GM12878 (cell line): ENCODE data around the gene WASHC2A. TPM values are rescaled to one million over a fixed set of nuclear protein-coding genes. Genes with fewer than 3 reads are reported as not detected.
"Not testable (repeated sequence)": the region's sequence is repeated elsewhere in the genome, so short reads cannot be mapped to it uniquely, and the experiment has no call there.

Source experiments
- ATAC-seq: fragments of 200-7000 bp; cut with Tn5 transposase; 3 replicates; pipeline ENCODE4 v1.9.1; 2020; ENCODE audit warnings: mild to moderate bottlenecking, moderate library complexity
- BruUV-seq: library from RNA; stranded (reverse); fragments of 400-500 nt; replicated peaks from 2 replicates; lab custom pipeline; 2021; lab: Mats Ljungman, UMichigan
- CTCF ChIA-PET: fragments of 300-600 bp; sonication (Branson Sonifier 250); formaldehyde crosslinking; extraction: SDS; loops from one replicate; lab custom pipeline; 2021; ENCODE audit warnings: inconsistent platforms; lab: Yijun Ruan, JAX
- POLR2A ChIA-PET: fragments of 350-600 bp; formaldehyde crosslinking; extraction: SDS; loops from one replicate; lab custom pipeline; 2021; ENCODE audit warnings: inconsistent platforms; lab: Charles Lee
- RAD21 ChIA-PET: fragments of 300-600 bp; sonication (Branson Sonifier 250); formaldehyde crosslinking; loops from one replicate; lab custom pipeline; 2023; ENCODE audit warnings: antibody characterized with exemption; ENCODE audit not compliant: unreplicated experiment; lab: Charles Lee
- SMC1A ChIA-PET: fragments of 300-600 bp; sonication (Branson Sonifier 250); formaldehyde crosslinking; loops from one replicate; lab custom pipeline; 2023; ENCODE audit not compliant: unreplicated experiment, uncharacterized antibody; lab: Charles Lee
- DNase-seq: peaks from one replicate; pipeline ENCODE4 v3.0.0-alpha.2; 2011; ENCODE audit warnings: low read depth, low spot score
- FAIRE-seq: peaks from 3 replicates; lab custom pipeline; 2011; peaks lifted over from hg19 to GRCh38; lab: Jason Lieb, UNC
- H2AFZ ChIP-seq: 2 replicates; pipeline ENCODE4 v1.6.0; 2011; ENCODE audit warnings: low read depth, low read length, control low read depth; ENCODE audit not compliant: control insufficient read depth
- H3K27ac ChIP-seq: 2 replicates; pipeline ENCODE4 v1.5.1; 2011; ENCODE audit warnings: control low read depth; ENCODE audit not compliant: control insufficient read depth, insufficient read depth
- H3K27me3 ChIP-seq, 2 experiments: replicated peaks in 1 of 2; 2 replicates each; pipeline versions ENCODE4 v1.6.0 to v1.6.1; 2011; ENCODE audit warnings: low read length in 1 of 2; ENCODE audit not compliant: control insufficient read depth in 2 of 2, insufficient read depth in 2 of 2
- H3K36me3 ChIP-seq, 2 experiments: 2 replicates each; pipeline ENCODE4 v1.5.1; 2011; ENCODE audit warnings: low read length in 1 of 2; ENCODE audit not compliant: control insufficient read depth in 2 of 2, insufficient read depth in 2 of 2
- H3K4me1 ChIP-seq: 2 replicates; pipeline ENCODE4 v1.6.1; 2011; ENCODE audit warnings: mild to moderate bottlenecking, low read length, moderate library complexity, mixed read lengths; ENCODE audit not compliant: control insufficient read depth, insufficient read depth
- H3K4me2 ChIP-seq: 2 replicates; pipeline ENCODE4 v1.6.0; 2011; ENCODE audit warnings: control low read depth; ENCODE audit not compliant: control insufficient read depth, insufficient read depth
- H3K4me3 ChIP-seq: fragments of 200-600 bp; sonication (generic); 2 replicates; pipeline ENCODE4 v1.5.1; 2016
- H3K79me2 ChIP-seq: 2 replicates; pipeline ENCODE4 v1.6.0; 2011; ENCODE audit warnings: low read length; ENCODE audit not compliant: control insufficient read depth, insufficient read depth
- H3K9ac ChIP-seq: 2 replicates; pipeline ENCODE4 v1.8.0; 2011; ENCODE audit warnings: low read length, control low read depth, mixed read lengths; ENCODE audit not compliant: control insufficient read depth, insufficient read depth
- H3K9me3 ChIP-seq: replicated peaks from 3 replicates; pipeline ENCODE4 v1.5.1; 2011; ENCODE audit warnings: mild to moderate bottlenecking, low read length; ENCODE audit not compliant: control insufficient read depth, insufficient read depth
- H4K20me1 ChIP-seq: 2 replicates; pipeline ENCODE4 v1.6.0; 2011; ENCODE audit not compliant: control insufficient read depth, insufficient read depth
- BCLAF1 ChIP-seq: fragments of 450-650 bp; IDR thresholded peaks from 2 replicates; pipeline ENCODE4 v1.6.1; 2017; ENCODE audit warnings: antibody characterized with exemption, mild to moderate bottlenecking, moderate library complexity
- CEBPZ ChIP-seq: fragments of 150-350 bp; IDR thresholded peaks from 2 replicates; pipeline ENCODE4 v1.6.1; 2016; ENCODE audit warnings: low read depth, low read length
- E4F1 ChIP-seq: fragments of 450-650 bp; IDR thresholded peaks from 2 replicates; pipeline ENCODE4 v1.6.1; 2018; ENCODE audit warnings: borderline replicate concordance, mild to moderate bottlenecking; ENCODE audit not compliant: partially characterized antibody
- HDAC2 ChIP-seq: fragments of 200-600 bp; sonication (generic); IDR thresholded peaks from 2 replicates; pipeline ENCODE4 v1.6.1; 2017
- KDM1A ChIP-seq: fragments of 200-600 bp; sonication (generic); IDR thresholded peaks from 2 replicates; pipeline ENCODE4 v1.6.1; 2016; ENCODE audit warnings: borderline replicate concordance
- NFYB ChIP-seq: IDR thresholded peaks from 2 replicates; pipeline ENCODE4 v1.6.1; 2011; ENCODE audit warnings: low read depth, mild to moderate bottlenecking, low read length, improper control_type of control experiment, moderate library complexity; ENCODE audit not compliant: insufficient read depth
- ZNF384 ChIP-seq: IDR thresholded peaks from 2 replicates; pipeline ENCODE4 v1.6.1; 2012; ENCODE audit warnings: low read depth, mild to moderate bottlenecking, low read length, improper control_type of control experiment, borderline replicate concordance
- WGBS: methylation state at CpG from one replicate; pipeline ENCODE4 v1.1.6; 2016; ENCODE audit warnings: low lambda C conversion rate; ENCODE audit not compliant: insufficient replicate concordance, insufficient coverage; ENCODE audit errors: missing lambda C conversion rate; 5-methylcytosine and 5-hydroxymethylcytosine counted together
- in situ Hi-C: fragments of 300-500 bp; cut with MboI; formaldehyde crosslinking; loops from 9 replicates; pipeline ENCODE4 v1.14.3; 2018; ENCODE audit warnings: mixed read lengths
- intact Hi-C: fragments of 100-400 bp; cut with micrococcal nuclease; formaldehyde crosslinking; loops from one replicate; pipeline ENCODE4 v1.14.2; 2022; ENCODE audit not compliant: unreplicated experiment
- polyA plus RNA-seq, 11 experiments: library from polyadenylated mRNA; depleted of rRNA in 4 of 11; unstranded in 6 of 11; stranded (reverse) in 5 of 11; fragments of >200 nt; fragmentation: Nextera tagmentation in 4 of 11; fragmentation: Illumina TruSeq in 1 of 11; extraction: Ambion mirVana in 4 of 11; extraction: Trizol in 1 of 11; gene quantifications; 1 replicate in 1 of 11; 2 replicates in 10 of 11; pipeline versions ENCODE4 v1.2.1 to v1.2.3, GENCODE V29; 2011 to 2016; ENCODE audit warnings: inconsistent platforms in 2 of 11, missing spikeins in 2 of 11, low read depth in 1 of 11
- total RNA-seq, 4 experiments: library from RNA; depleted of rRNA in 3 of 4; stranded (reverse); fragments of >200 nt in 3 of 4; fragmentation: Illumina TruSeq in 1 of 4; extraction: Trizol in 1 of 4; gene quantifications; 2 replicates each; pipeline versions ENCODE4 v1.2.1 to v1.2.3, GENCODE V29; 2013 to 2021

The WASHC2A gene
- total and polyA plus RNA-seq, 10 of the 15 experiments (the other 5 are each of a cell fraction or from before 2014, with no cell fraction given), result 3.7 to 30.3 (median 23.6) TPM

- TF ChIP-seq BCLAF1, result no peak
- TF ChIP-seq, all 136 proteins: peak for 0
These were observed 40.6 kb upstream of the WASHC2A start (continued) for GRCh38 chr10:50027195-50027594.

- Histone ChIP-seq H3K27me3 (no peaks in the 10 kb centered on the region), H3K4me3 (no peak overlapping the region), H3K9ac (no peak overlapping the region), H3K79me2 (no peaks in the 10 kb centered on the region), H3K9me3 (no peaks in the 10 kb centered on the region), H4K20me1 (no peaks in the 10 kb centered on the region), H3K36me3 (no peaks in the 10 kb centered on the region), H2AFZ (no peak overlapping the region), H3K4me1 (no peaks in the 10 kb centered on the region), H3K27ac (no peak overlapping the region), H3K4me2 (no peak overlapping the region)
- DNase-seq (no peak), ATAC-seq (no peak), FAIRE-seq (no peak)
- intact Hi-C loops, result no loop called here
- in situ Hi-C loops, result no loop called here
- CTCF ChIA-PET, result no interaction called here
- RAD21 ChIA-PET, result no interaction called here
- TF ChIP-seq CEBPZ (no peak), NFYB (no peak), KDM1A (no peak), HDAC2 (no peak), ZNF384 (no peak), E4F1 (no peak)
- no TSS peak for BruUV-seq
- SMC1A ChIA-PET, result no interaction called here
- 31% methylated on average over 3 of the region's 3 CpGs for WGBS
- POLR2A ChIA-PET, result interaction anchor here (0.6 kb wide), 2 partner anchors 40 to 43 kb away, joined by 3 to 4 read pairs; no protein-coding TSS in a partner anchor
These were observed 34.3 kb upstream of the WASHC2A start for GRCh38 chr10:50033481-50033880.

- POLR2A ChIA-PET, CTCF ChIA-PET, SMC1A ChIA-PET: not testable (repeated sequence)
These were observed 32.4 kb upstream of the WASHC2A start for GRCh38 chr10:50035337-50035736.

More at GRCh38 chr10:50035337-50035736, 32.4 kb upstream of the WASHC2A start:
- H3K9me3 ChIP-seq, H4K20me1 ChIP-seq, H3K4me1 ChIP-seq, H3K27me3 ChIP-seq, H3K27ac ChIP-seq, H3K36me3 ChIP-seq, BruUV-seq, in situ Hi-C loops, ATAC-seq, DNase-seq, H2AFZ ChIP-seq, H3K4me3 ChIP-seq, H3K79me2 ChIP-seq, H3K9ac ChIP-seq, RAD21 ChIA-PET, H3K4me2 ChIP-seq, FAIRE-seq, intact Hi-C loops: not testable (repeated sequence)
- 24% methylated on average over 4 of the region's 4 CpGs for WGBS
